HG03066 (cell line): Measurements from ENCODE around the gene BCLAF1.
A peak's percentile ranks its signal among the peaks of the same experiment; 100 is the strongest.
"Not testable (repeated sequence)": the region's sequence is repeated elsewhere in the genome, so short reads cannot be mapped to it uniquely, and the experiment has no call there.

Experiments
- ATAC-seq: cut with Tn5 transposase; IDR thresholded peaks from one replicate; pipeline ENCODE4 v1.9.1; 2021; ENCODE audit warnings: low read depth; ENCODE audit not compliant: unreplicated experiment

The BCLAF1 gene

GRCh38 chr6:136312975-136313374, 23.3 kb upstream of the BCLAF1 start:
- no peak for ATAC-seq

GRCh38 chr6:136309729-136310311, 20.2 kb upstream of the BCLAF1 start:
- no peak for ATAC-seq

- no peak for ATAC-seq
Measured at GRCh38 chr6:136309171-136309570, 19.5 kb upstream of the BCLAF1 start.

GRCh38 chr6:136308469-136308868, 18.8 kb upstream of the BCLAF1 start:
- ATAC-seq = not testable (repeated sequence)

- no peak for ATAC-seq
Measured at GRCh38 chr6:136307351-136307750, 17.7 kb upstream of the BCLAF1 start.

GRCh38 chr6:136306466-136306865, 16.8 kb upstream of the BCLAF1 start:
- no peak for ATAC-seq

- no peak for ATAC-seq
Measured at GRCh38 chr6:136304410-136304809, 14.8 kb upstream of the BCLAF1 start.

- no peak for ATAC-seq
Measured at GRCh38 chr6:136303516-136303915, 13.9 kb upstream of the BCLAF1 start.

GRCh38 chr6:136294621-136295020, 5.0 kb upstream of the BCLAF1 start:
- no peak for ATAC-seq

- peak; percentile 21 for ATAC-seq
Measured at GRCh38 chr6:136290410-136291010, 864 bp upstream of the BCLAF1 start.

GRCh38 chr6:136289327-136289578, 393 bp downstream of the BCLAF1 start:
- ATAC-seq = peak; percentile 44

GRCh38 chr6:136288566-136289326, 900 bp downstream of the BCLAF1 start:
- peak; percentile 30 for ATAC-seq

GRCh38 chr6:136284909-136285308, 4.7 kb downstream of the BCLAF1 start:
- no peak for ATAC-seq

- ATAC-seq = no peak
Measured at GRCh38 chr6:136282906-136283305, 6.7 kb downstream of the BCLAF1 start.

GRCh38 chr6:136280032-136280609, 9.5 kb downstream of the BCLAF1 start:
- ATAC-seq = no peak

GRCh38 chr6:136274062-136274461, 15.6 kb downstream of the BCLAF1 start:
- no peak for ATAC-seq

GRCh38 chr6:136265101-136265500, 24.5 kb downstream of the BCLAF1 start:
- ATAC-seq = no peak

GRCh38 chr6:136262940-136263339, 26.7 kb downstream of the BCLAF1 start:
- ATAC-seq = no peak

- no peak for ATAC-seq
Measured at GRCh38 chr6:136254851-136255466, 34.7 kb downstream of the BCLAF1 start.

GRCh38 chr6:136253734-136254133, 35.9 kb downstream of the BCLAF1 start:
- ATAC-seq = no peak

- no peak for ATAC-seq
Measured at GRCh38 chr6:136252441-136252840, 37.2 kb downstream of the BCLAF1 start.
